ENCODE results near the gene IPMK.

DNA sequence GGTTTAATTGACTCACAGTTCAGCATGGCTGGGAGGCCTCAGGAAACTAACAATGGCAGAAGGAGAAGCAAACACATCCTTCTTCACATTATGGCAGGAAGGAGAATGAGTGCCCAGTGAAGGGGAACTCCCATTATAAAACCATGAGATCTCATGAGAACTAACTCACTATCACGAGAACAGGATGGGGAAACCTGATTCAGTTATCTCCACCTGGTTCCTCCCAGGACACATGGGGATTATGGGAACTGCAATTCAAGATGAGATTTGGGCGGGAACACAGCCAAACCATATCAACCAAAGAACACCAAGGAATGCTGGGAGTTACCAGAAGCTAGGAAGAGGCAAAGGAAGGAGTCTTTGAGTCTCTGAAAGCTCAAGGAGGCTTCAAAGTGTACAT is 94.3 kb downstream of the IPMK start:
- TF ChIP-seq, protein P1, sequence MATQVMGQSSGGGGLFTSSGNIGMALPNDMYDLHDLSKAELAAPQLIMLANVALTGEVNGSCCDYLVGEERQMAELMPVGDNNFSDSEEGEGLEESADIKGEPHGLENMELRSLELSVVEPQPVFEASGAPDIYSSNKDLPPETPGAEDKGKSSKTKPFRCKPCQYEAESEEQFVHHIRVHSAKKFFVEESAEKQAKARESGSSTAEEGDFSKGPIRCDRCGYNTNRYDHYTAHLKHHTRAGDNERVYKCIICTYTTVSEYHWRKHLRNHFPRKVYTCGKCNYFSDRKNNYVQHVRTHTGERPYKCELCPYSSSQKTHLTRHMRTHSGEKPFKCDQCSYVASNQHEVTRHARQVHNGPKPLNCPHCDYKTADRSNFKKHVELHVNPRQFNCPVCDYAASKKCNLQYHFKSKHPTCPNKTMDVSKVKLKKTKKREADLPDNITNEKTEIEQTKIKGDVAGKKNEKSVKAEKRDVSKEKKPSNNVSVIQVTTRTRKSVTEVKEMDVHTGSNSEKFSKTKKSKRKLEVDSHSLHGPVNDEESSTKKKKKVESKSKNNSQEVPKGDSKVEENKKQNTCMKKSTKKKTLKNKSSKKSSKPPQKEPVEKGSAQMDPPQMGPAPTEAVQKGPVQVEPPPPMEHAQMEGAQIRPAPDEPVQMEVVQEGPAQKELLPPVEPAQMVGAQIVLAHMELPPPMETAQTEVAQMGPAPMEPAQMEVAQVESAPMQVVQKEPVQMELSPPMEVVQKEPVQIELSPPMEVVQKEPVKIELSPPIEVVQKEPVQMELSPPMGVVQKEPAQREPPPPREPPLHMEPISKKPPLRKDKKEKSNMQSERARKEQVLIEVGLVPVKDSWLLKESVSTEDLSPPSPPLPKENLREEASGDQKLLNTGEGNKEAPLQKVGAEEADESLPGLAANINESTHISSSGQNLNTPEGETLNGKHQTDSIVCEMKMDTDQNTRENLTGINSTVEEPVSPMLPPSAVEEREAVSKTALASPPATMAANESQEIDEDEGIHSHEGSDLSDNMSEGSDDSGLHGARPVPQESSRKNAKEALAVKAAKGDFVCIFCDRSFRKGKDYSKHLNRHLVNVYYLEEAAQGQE (IDR thresholded peaks at IDR 0.05; ENCODE audit: insufficient read depth in 1 of 2, low read depth in 2 of 2, low read length in 2 of 2) = no peak
- TF ChIP-seq SIN3A (IDR thresholded peaks at IDR 0.05; ENCODE audit: borderline replicate concordance, insufficient read depth, low read length) = no peak
- TF ChIP-seq POLR2AphosphoS5 (IDR thresholded peaks at IDR 0.05; ENCODE audit: low read depth, low read length) = no peak
